GM12865 (cell line): Measurements from ENCODE around the gene FOXP1.
A peak's percentile ranks its signal among the peaks of the same experiment; 100 is the strongest.

Experiments used
- DNase-seq: peaks from one replicate; pipeline ENCODE4 v3.0.0; 2010; ENCODE audit warnings: low read depth
- H3K4me3 ChIP-seq: 2 replicates; pipeline ENCODE4 v1.5.1; 2011; ENCODE audit warnings: mild to moderate bottlenecking, low read depth, low read length, control low read depth
- CTCF ChIP-seq: IDR thresholded peaks from 2 replicates; pipeline ENCODE4 v1.5.1; 2011; ENCODE audit warnings: low read length, control low read depth, low read depth, inconsistent platforms; ENCODE audit not compliant: insufficient read depth; ENCODE audit errors: missing control alignments

Gene FOXP1

GRCh38 chr3:71087143-71088018, 496.1 kb downstream of the FOXP1 start:
- no peak for TF ChIP-seq CTCF
- DNase-seq = peak; percentile 90
- no peak overlapping the region for H3K4me3 ChIP-seq

- no peak for TF ChIP-seq CTCF
- no peak overlapping the region for H3K4me3 ChIP-seq
- DNase-seq = no peak
These were observed 496.8 kb downstream of the FOXP1 start for GRCh38 chr3:71086777-71087142.

- peak; percentile 78 for DNase-seq
- H3K4me3 ChIP-seq = no peak overlapping the region
- TF ChIP-seq CTCF = no peak
These were observed 499.8 kb downstream of the FOXP1 start for GRCh38 chr3:71083726-71084131.

DNA sequence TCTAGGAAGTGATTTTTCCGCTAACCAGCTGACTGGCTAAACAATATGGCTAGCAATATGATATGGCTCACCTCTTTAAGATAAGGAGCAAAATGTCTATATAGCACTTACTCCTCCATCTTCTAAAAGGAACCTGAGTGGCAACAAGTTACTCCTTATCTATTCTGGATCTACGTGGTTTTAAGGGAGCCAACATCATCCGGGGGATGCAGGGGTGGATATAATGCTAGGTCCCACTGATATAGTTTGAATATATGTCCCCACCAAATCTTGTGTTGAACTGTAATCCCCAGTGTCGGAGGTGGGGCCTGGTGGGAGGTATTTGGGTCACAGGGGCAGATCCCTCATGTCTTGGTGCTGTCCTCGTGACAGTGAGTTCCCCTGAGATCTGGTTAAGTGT, 500.7 kb downstream of the FOXP1 start:
- H3K4me3 ChIP-seq = no peak overlapping the region
- no peak for DNase-seq
- TF ChIP-seq CTCF = no peak

- H3K4me3 ChIP-seq = no peak overlapping the region
- TF ChIP-seq CTCF = no peak
- no peak for DNase-seq
These were observed 502.9 kb downstream of the FOXP1 start for GRCh38 chr3:71080517-71081083.

- DNase-seq = no peak
- H3K4me3 ChIP-seq = no peak overlapping the region
- no peak for TF ChIP-seq CTCF
These were observed 504.6 kb downstream of the FOXP1 start for GRCh38 chr3:71078723-71079525.
